Activated T-helper 2 cell treated with anti-CD3 and anti-CD28 coated beads, Interferon-gamma antibody, Interleukin-2, Interleukin-4, amounts not matched to agents 10 μg/mL and 5 μg/mL and 100 μg/mL, durations not matched to agents 14 hours and 24 hours and 36 hours (primary cell): ENCODE results near the gene PTPN23. TPM values are rescaled to one million over a fixed set of nuclear protein-coding genes. Genes with fewer than 3 reads are reported as not detected.
"Not testable (repeated sequence)": the region's sequence is repeated elsewhere in the genome, so short reads cannot be mapped to it uniquely, and the experiment has no call there.

Experiments
- DNase-seq: peaks from one replicate; pipeline ENCODE4 v3.0.0; 2021; ENCODE audit warnings: low spot score
- H3K27ac Mint-ChIP-seq: one replicate; pipeline ENCODE4 v1.8.0; 2021; ENCODE audit warnings: mixed read lengths
- H3K27me3 Mint-ChIP-seq: one replicate; pipeline ENCODE4 v1.8.0; 2021; ENCODE audit warnings: low read depth, mixed read lengths
- H3K36me3 Mint-ChIP-seq: one replicate; pipeline ENCODE4 v1.8.0; 2021; ENCODE audit warnings: low read depth, mixed read lengths
- H3K4me1 Mint-ChIP-seq: one replicate; pipeline ENCODE4 v1.8.0; 2021; ENCODE audit warnings: low read depth, mixed read lengths
- H3K4me3 Mint-ChIP-seq: one replicate; pipeline ENCODE4 v1.8.0; 2021; ENCODE audit warnings: low read depth, mild to moderate bottlenecking, moderate library complexity, mixed read lengths
- H3K9me3 Mint-ChIP-seq: one replicate; pipeline ENCODE4 v1.8.0; 2021; ENCODE audit warnings: mixed read lengths
- intact Hi-C: fragments of 100-400 bp; cut with micrococcal nuclease; formaldehyde crosslinking; loops from one replicate; pipeline ENCODE4 v1.15.1; 2023
- total RNA-seq: library from RNA; stranded (reverse); gene quantifications from 2 replicates; pipeline ENCODE4 v1.2.3, GENCODE V29; 2022

The PTPN23 gene
- total RNA-seq, 1 donor from 2014 or later, result 35.7 TPM

- H3K27ac Mint-ChIP-seq, result peak overlapping the region; percentile 45
- DNase-seq, result no peak
- H3K36me3 Mint-ChIP-seq, result peaks cover 27% of the 10 kb centered on the region
- intact Hi-C loops, result no loop called here
- peaks cover 6% of the 10 kb centered on the region for H3K4me1 Mint-ChIP-seq
- H3K4me3 Mint-ChIP-seq, result no peak overlapping the region
- H3K9me3 Mint-ChIP-seq, result no peaks in the 10 kb centered on the region
- H3K27me3 Mint-ChIP-seq, result no peaks in the 10 kb centered on the region
These were observed 50.4 kb downstream of the PTPN23 start for GRCh38 chr3:47431225-47431624.

- intact Hi-C loops, result no loop called here
- peaks cover 27% of the 10 kb centered on the region for H3K36me3 Mint-ChIP-seq
- H3K4me1 Mint-ChIP-seq, result peaks cover 6% of the 10 kb centered on the region
- no peaks in the 10 kb centered on the region for H3K27me3 Mint-ChIP-seq
- no peak for DNase-seq
- no peak overlapping the region for H3K27ac Mint-ChIP-seq
- H3K9me3 Mint-ChIP-seq, result no peaks in the 10 kb centered on the region
- no peak overlapping the region for H3K4me3 Mint-ChIP-seq
These were observed 51.9 kb downstream of the PTPN23 start for GRCh38 chr3:47432673-47433072.

- intact Hi-C loops, result no loop called here
- no peaks in the 10 kb centered on the region for H3K27me3 Mint-ChIP-seq
- H3K36me3 Mint-ChIP-seq, result peaks cover 33% of the 10 kb centered on the region
- H3K4me1 Mint-ChIP-seq, result peaks cover 6% of the 10 kb centered on the region
- H3K27ac Mint-ChIP-seq, result no peak overlapping the region
- no peak overlapping the region for H3K4me3 Mint-ChIP-seq
- H3K9me3 Mint-ChIP-seq, result no peaks in the 10 kb centered on the region
- DNase-seq, result no peak
These were observed 53.0 kb downstream of the PTPN23 start for GRCh38 chr3:47433796-47434195.

GRCh38 chr3:47434849-47435248 lies 54.0 kb downstream of the PTPN23 start:
- Mint-ChIP-seq H3K9me3 (no peaks in the 10 kb centered on the region), H3K4me3 (no peak overlapping the region), H3K36me3 (peaks cover 35% of the 10 kb centered on the region), H3K4me1 (peaks cover 6% of the 10 kb centered on the region), H3K27ac (no peak overlapping the region), H3K27me3 (no peaks in the 10 kb centered on the region)
- intact Hi-C loops, result no loop called here
- no peak for DNase-seq

- Mint-ChIP-seq H3K27me3 (no peaks in the 10 kb centered on the region), H3K36me3 (peaks cover 32% of the 10 kb centered on the region), H3K4me3 (no peak overlapping the region), H3K9me3 (no peaks in the 10 kb centered on the region), H3K27ac (no peak overlapping the region), H3K4me1 (peaks cover 6% of the 10 kb centered on the region)
- intact Hi-C loops, result no loop called here
- no peak for DNase-seq
These were observed 55.4 kb downstream of the PTPN23 start for GRCh38 chr3:47436180-47436579.

GRCh38 chr3:47440131-47440530 lies 59.3 kb downstream of the PTPN23 start:
- Mint-ChIP-seq H3K9me3 (no peaks in the 10 kb centered on the region), H3K4me1 (peaks cover 1% of the 10 kb centered on the region), H3K4me3 (no peak overlapping the region), H3K36me3 (peaks cover 21% of the 10 kb centered on the region), H3K27me3 (no peaks in the 10 kb centered on the region), H3K27ac (no peak overlapping the region)
- intact Hi-C loops, result no loop called here
- DNase-seq, result no peak

GRCh38 chr3:47441796-47442551 lies 61.2 kb downstream of the PTPN23 start:
- Mint-ChIP-seq H3K4me1 (peaks cover 1% of the 10 kb centered on the region), H3K27me3 (no peaks in the 10 kb centered on the region), H3K27ac (no peak overlapping the region), H3K9me3 (no peaks in the 10 kb centered on the region), H3K4me3 (no peak overlapping the region), H3K36me3 (peaks cover 23% of the 10 kb centered on the region)
- no peak for DNase-seq
- intact Hi-C loops, result no loop called here

GRCh38 chr3:47443611-47443995 lies 62.8 kb downstream of the PTPN23 start:
- intact Hi-C loops, result no loop called here
- Mint-ChIP-seq H3K27me3 (no peaks in the 10 kb centered on the region), H3K36me3 (peaks cover 28% of the 10 kb centered on the region), H3K4me3 (no peak overlapping the region), H3K9me3 (peaks cover 7% of the 10 kb centered on the region), H3K4me1 (peaks cover 1% of the 10 kb centered on the region), H3K27ac (no peak overlapping the region)
- no peak for DNase-seq

GRCh38 chr3:47444103-47444502 lies 63.3 kb downstream of the PTPN23 start:
- Mint-ChIP-seq H3K4me1 (peaks cover 1% of the 10 kb centered on the region), H3K4me3 (no peak overlapping the region), H3K27me3 (no peaks in the 10 kb centered on the region), H3K36me3 (peaks cover 28% of the 10 kb centered on the region), H3K27ac (no peak overlapping the region), H3K9me3 (peaks cover 10% of the 10 kb centered on the region)
- intact Hi-C loops, result no loop called here
- DNase-seq, result no peak

GRCh38 chr3:47452453-47453215 lies 71.8 kb downstream of the PTPN23 start:
- Mint-ChIP-seq H3K4me1 (no peaks in the 10 kb centered on the region), H3K36me3 (peaks cover 30% of the 10 kb centered on the region), H3K9me3 (peaks cover 15% of the 10 kb centered on the region), H3K27me3 (no peaks in the 10 kb centered on the region), H3K27ac (no peak overlapping the region), H3K4me3 (no peak overlapping the region)
- intact Hi-C loops, result no loop called here
- no peak for DNase-seq

GRCh38 chr3:47455806-47456452 lies 75.1 kb downstream of the PTPN23 start:
- H3K36me3 Mint-ChIP-seq, result peaks cover 24% of the 10 kb centered on the region
- H3K27ac Mint-ChIP-seq, result no peak overlapping the region
- intact Hi-C loops, result no loop called here
- no peaks in the 10 kb centered on the region for H3K4me1 Mint-ChIP-seq
- H3K27me3 Mint-ChIP-seq, result no peaks in the 10 kb centered on the region
- no peak for DNase-seq
- H3K9me3 Mint-ChIP-seq, result peaks cover 15% of the 10 kb centered on the region
- H3K4me3 Mint-ChIP-seq, result no peak overlapping the region

GRCh38 chr3:47456984-47457383 lies 76.2 kb downstream of the PTPN23 start:
- Mint-ChIP-seq H3K9me3 (peaks cover 11% of the 10 kb centered on the region), H3K4me1 (peaks cover under 1% of the 10 kb centered on the region), H3K36me3 (peaks cover 23% of the 10 kb centered on the region), H3K4me3 (no peak overlapping the region), H3K27me3 (no peaks in the 10 kb centered on the region), H3K27ac (no peak overlapping the region)
- intact Hi-C loops, result no loop called here
- DNase-seq, result no peak

- peaks cover 10% of the 10 kb centered on the region for H3K9me3 Mint-ChIP-seq
- H3K27ac Mint-ChIP-seq, H3K4me3 Mint-ChIP-seq, DNase-seq, intact Hi-C loops, H3K27me3 Mint-ChIP-seq: not testable (repeated sequence)
- H3K4me1 Mint-ChIP-seq, result peaks cover 11% of the 10 kb centered on the region
- H3K36me3 Mint-ChIP-seq, result peaks cover 17% of the 10 kb centered on the region
These were observed 78.8 kb downstream of the PTPN23 start for GRCh38 chr3:47459534-47460085.
